A673 (cell line): ENCODE measurements around the gene TAGLN. TPM values are rescaled to one million over a fixed set of nuclear protein-coding genes. Genes with fewer than 3 reads are reported as not detected.
"Not testable (repeated sequence)": the region's sequence is repeated elsewhere in the genome, so short reads cannot be mapped to it uniquely, and the experiment has no call there.

Experiments used
- BruUV-seq: library from RNA; stranded (reverse); fragments of 400-500 nt; replicated peaks from 2 replicates; lab custom pipeline; 2021; lab: Mats Ljungman, UMichigan
- CTCF ChIA-PET: fragments of 300-600 bp; sonication (Branson Sonifier 250); formaldehyde crosslinking; loops from one replicate; lab custom pipeline; 2022; ENCODE audit warnings: antibody characterized with exemption; lab: Charles Lee
- POLR2A ChIA-PET: fragments of 300-600 bp; sonication (Branson Sonifier 250); formaldehyde crosslinking; loops from one replicate; lab custom pipeline; 2022; ENCODE audit warnings: antibody characterized with exemption; ENCODE audit not compliant: low non-redundant PET; lab: Charles Lee
- DNase-seq: peaks from one replicate; pipeline ENCODE4 v3.0.0-alpha.2; 2015; ENCODE audit warnings: low spot score
- H3K27ac ChIP-seq: fragments of 200-600 bp; sonication (generic); 2 replicates; pipeline ENCODE4 v1.5.1; 2016; ENCODE audit warnings: mixed run types, low read depth, mild to moderate bottlenecking, mixed read lengths, antibody characterized with exemption, low read length; ENCODE audit not compliant: poor library complexity, severe bottlenecking
- H3K27me3 ChIP-seq: fragments of 200-600 bp; sonication (generic); replicated peaks from 2 replicates; pipeline ENCODE4 v1.6.1; 2017; ENCODE audit warnings: mixed run types, low read depth, mild to moderate bottlenecking, mixed read lengths, antibody characterized with exemption, low read length; ENCODE audit not compliant: insufficient read depth, poor library complexity
- H3K36me3 ChIP-seq: fragments of 200-600 bp; sonication (generic); 2 replicates; pipeline ENCODE4 v1.6.1; 2016; ENCODE audit warnings: mixed run types, mild to moderate bottlenecking, mixed read lengths, antibody characterized with exemption, low read length; ENCODE audit not compliant: insufficient read depth, poor library complexity, severe bottlenecking
- H3K4me1 ChIP-seq: fragments of 200-600 bp; sonication (generic); 2 replicates; pipeline ENCODE4 v1.6.1; 2017; ENCODE audit warnings: mixed run types, mild to moderate bottlenecking, mixed read lengths, antibody characterized with exemption, low read length; ENCODE audit not compliant: insufficient read depth, poor library complexity, severe bottlenecking
- H3K4me3 ChIP-seq: fragments of 200-600 bp; sonication (generic); 2 replicates; pipeline ENCODE4 v1.5.1; 2016; ENCODE audit warnings: low read depth, mixed run types, mild to moderate bottlenecking, mixed read lengths, low read length; ENCODE audit not compliant: poor library complexity, severe bottlenecking
- H3K9me3 ChIP-seq: fragments of 200-600 bp; sonication (generic); 2 replicates; pipeline ENCODE4 v1.6.1; 2016; ENCODE audit warnings: mixed run types, low read depth, mild to moderate bottlenecking, mixed read lengths, antibody characterized with exemption, low read length; ENCODE audit not compliant: poor library complexity, severe bottlenecking
- CTCF ChIP-seq: fragments of 300-800, 200-600 bp; sonication (generic); conservative IDR thresholded peaks from 2 replicates; pipeline ENCODE4 v1.5.1; 2017; ENCODE audit warnings: low read depth, mild to moderate bottlenecking, antibody characterized with exemption, low read length, moderate library complexity, mixed read lengths
- EZH2 ChIP-seq: fragments of 200-600 bp; sonication (generic); IDR thresholded peaks from 2 replicates; pipeline ENCODE4 v1.6.1; 2017; ENCODE audit warnings: borderline replicate concordance, low read depth, mild to moderate bottlenecking, mixed read lengths, antibody characterized with exemption, low read length; ENCODE audit not compliant: poor library complexity, severe bottlenecking
- intact Hi-C: fragments of 100-400 bp; cut with micrococcal nuclease; formaldehyde crosslinking; loops from one replicate; pipeline ENCODE4 v1.10.0; 2022; ENCODE audit not compliant: unreplicated experiment
- total RNA-seq: library from RNA; stranded (reverse); gene quantifications from 2 replicates; pipeline ENCODE4 v1.2.3, GENCODE V29; 2021

The TAGLN gene
- total RNA-seq, 1 experiment from 2014 or later = 27.2 TPM

- H3K4me3 ChIP-seq, H3K4me1 ChIP-seq, BruUV-seq, POLR2A ChIA-PET, H3K36me3 ChIP-seq, H3K27me3 ChIP-seq, DNase-seq, CTCF ChIA-PET, H3K27ac ChIP-seq, H3K9me3 ChIP-seq: not testable (repeated sequence)
- intact Hi-C loops = loop anchor here (5.0 kb wide), 1 partner anchor 76 kb away; no protein-coding TSS in a partner anchor
These were observed 9.5 kb downstream of the TAGLN start for GRCh38 chr11:117208710-117209109.

GRCh38 chr11:117209351-117210125 is 10.4 kb downstream of the TAGLN start:
- H3K27me3 ChIP-seq, H3K36me3 ChIP-seq, H3K9me3 ChIP-seq, CTCF ChIA-PET, POLR2A ChIA-PET, H3K4me1 ChIP-seq, H3K27ac ChIP-seq, H3K4me3 ChIP-seq, DNase-seq, BruUV-seq: not testable (repeated sequence)
- intact Hi-C loops = loop anchor here (5.0 kb wide), 1 partner anchor 77 kb away; no protein-coding TSS in a partner anchor

GRCh38 chr11:117210620-117211019 is 11.4 kb downstream of the TAGLN start:
- no peak overlapping the region for H3K4me3 ChIP-seq
- ChIA-PET POLR2A (no interaction called here), CTCF (no interaction called here)
- no peak for TF ChIP-seq CTCF
- no peaks in the 10 kb centered on the region for H3K4me1 ChIP-seq
- H3K27ac ChIP-seq = no peak overlapping the region
- no peaks in the 10 kb centered on the region for H3K9me3 ChIP-seq
- no peaks in the 10 kb centered on the region for H3K36me3 ChIP-seq
- no TSS peak for BruUV-seq
- DNase-seq = no peak
- no peaks in the 10 kb centered on the region for H3K27me3 ChIP-seq
- intact Hi-C loops = no loop called here

- peaks cover 6% of the 10 kb centered on the region for H3K36me3 ChIP-seq
- ChIA-PET CTCF (no interaction called here), POLR2A (interaction anchor here (0.7 kb wide), 1 partner anchor 1568 kb away, joined by 9 read pairs; no protein-coding TSS in a partner anchor)
- H3K4me3 ChIP-seq = no peak overlapping the region
- DNase-seq = no peak
- TF ChIP-seq CTCF (no peak), EZH2 (no peak)
- BruUV-seq = no TSS peak
- no peak overlapping the region for H3K27ac ChIP-seq
- H3K9me3 ChIP-seq = no peaks in the 10 kb centered on the region
- intact Hi-C loops = no loop called here
- no peaks in the 10 kb centered on the region for H3K27me3 ChIP-seq
- no peaks in the 10 kb centered on the region for H3K4me1 ChIP-seq
These were observed 13.7 kb downstream of the TAGLN start for GRCh38 chr11:117212697-117213355.
